ENCODE measurements around the gene KCNH8.
"Not testable (repeated sequence)": the region's sequence is repeated elsewhere in the genome, so short reads cannot be mapped to it uniquely, and the experiment has no call there.

The KCNH8 gene

DNA sequence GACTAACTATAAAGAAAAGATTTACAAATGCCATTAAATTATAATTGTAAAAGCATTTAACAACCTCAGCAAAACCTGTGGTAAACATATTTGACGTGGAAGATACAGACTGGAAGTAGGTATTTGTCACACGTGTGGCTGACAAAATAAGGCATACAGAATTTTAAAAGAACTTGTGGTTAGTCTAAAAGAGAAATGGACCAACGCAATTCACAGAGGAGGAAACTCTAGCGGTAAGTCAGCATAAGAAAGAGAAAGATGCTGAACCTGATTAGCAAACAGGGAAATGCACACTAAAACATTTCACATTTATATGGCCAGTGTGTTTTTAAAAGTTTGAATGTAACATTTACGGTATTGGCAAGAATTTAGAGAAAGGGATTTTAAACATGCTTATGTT, 35.3 kb downstream of the KCNH8 start:
- DNase-seq: no peak

DNA sequence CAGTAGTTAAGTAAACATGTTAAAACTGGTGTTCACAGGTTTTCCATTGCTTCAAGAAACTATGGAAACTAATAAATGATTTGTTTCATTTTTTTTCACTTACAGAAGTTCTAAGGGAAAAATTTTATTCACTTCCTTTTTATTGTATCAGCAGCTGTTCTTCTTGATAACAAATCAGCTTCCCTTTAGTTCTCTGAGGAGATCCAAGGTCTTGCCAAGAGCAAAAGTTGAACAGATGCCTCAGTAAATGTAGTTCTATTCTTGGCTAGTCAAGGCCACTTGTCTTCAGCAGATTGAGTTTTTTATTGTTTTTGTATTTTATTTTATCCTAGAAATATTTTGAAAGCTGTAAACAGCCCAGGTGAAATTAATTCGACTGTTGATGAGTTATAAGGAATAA, 41.8 kb downstream of the KCNH8 start:
- no peak for DNase-seq

DNA sequence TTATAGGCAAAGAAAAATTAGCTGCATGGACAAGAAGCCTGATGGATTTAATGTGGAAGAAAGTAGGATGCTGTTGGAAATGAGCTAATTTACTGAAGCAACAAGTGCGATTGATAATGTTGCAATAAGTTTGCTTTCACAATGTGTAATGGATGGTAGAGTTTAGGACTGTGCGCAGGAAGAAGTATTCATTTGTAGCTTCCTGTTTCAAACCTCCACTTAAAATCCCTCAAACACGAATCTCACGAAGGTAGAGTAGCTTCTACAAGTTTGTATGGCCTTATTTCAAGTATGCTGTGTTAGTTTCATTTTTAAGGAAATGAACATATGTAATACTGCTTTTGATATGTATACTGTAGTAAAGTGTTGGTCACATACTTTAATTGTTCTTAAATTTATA, 42.3 kb downstream of the KCNH8 start:
- DNase-seq: no peak

DNA sequence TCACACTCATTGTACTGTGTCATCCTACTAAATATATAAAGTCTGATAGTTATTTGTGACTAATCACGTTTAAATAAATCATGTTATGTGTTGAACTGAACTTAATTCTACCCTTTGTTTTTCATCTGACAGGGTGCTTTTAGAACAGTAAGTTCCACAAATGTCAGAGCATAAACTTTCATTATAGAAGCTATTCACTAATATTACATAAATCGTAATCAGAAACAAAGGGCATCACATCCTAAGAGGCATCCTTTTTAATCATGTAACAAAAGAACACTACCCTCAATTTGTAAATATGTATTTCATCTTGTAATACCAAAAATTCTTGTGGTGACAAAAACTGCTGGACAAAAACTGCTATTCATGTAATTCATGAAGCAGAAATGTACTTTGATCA, 50.8 kb downstream of the KCNH8 start:
- DNase-seq: no peak

DNA sequence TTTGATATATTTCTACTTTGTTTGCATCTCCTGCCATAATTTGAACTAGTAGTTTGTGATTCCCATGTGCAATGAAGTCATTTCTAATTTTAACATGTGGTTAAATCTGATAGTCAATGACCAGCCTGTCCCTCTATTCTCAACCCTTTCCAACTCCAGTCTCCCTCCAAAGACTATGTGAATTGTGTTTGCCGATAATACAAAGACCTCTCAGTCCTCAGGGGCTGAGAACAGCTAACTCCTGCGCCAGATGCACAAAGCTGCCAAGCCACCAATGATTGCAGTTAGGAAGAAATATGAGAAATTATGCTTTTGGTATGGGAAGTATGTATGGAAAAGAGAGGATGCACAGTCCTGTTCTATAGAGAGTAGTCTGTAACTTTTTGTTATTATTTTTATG, 54.0 kb downstream of the KCNH8 start:
- DNase-seq: no peak

DNA sequence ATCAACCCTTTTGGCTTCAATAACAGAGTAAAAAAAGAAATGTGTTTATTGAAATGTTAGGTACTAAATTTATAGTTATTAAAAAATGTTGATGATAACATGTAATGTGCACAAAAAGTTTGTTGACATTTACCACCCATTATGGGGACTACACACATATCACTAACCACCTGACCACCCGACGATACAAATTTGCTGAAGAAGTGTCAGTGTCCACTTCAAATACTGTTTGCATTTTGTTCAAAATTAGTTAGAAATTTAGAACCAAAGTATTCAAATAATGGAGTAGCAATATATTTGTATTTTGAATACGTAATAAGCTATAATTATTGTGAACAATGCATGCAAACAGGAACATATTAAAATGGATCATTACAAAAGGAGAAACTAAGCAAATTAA, 54.4 kb downstream of the KCNH8 start:
- no peak for DNase-seq

DNA sequence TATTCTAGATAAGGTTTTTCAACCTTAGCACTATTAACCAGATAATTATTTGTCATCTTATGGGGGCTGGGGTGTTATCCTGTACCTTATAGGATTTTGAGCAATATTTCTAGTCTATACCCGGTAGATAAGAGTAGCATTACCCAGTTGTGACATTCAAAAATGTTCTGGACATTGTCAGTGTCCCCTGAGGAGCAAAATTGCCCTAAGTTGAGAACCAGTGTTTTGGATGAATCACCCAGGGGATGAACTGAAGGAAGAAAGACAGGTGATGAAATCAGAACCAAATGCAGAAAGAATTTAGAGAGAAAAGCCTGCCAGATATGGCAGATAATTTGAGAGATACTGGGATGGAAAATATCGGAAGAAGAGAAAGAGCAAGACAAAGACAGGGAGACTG, 58.2 kb downstream of the KCNH8 start:
- DNase-seq: no peak

DNA sequence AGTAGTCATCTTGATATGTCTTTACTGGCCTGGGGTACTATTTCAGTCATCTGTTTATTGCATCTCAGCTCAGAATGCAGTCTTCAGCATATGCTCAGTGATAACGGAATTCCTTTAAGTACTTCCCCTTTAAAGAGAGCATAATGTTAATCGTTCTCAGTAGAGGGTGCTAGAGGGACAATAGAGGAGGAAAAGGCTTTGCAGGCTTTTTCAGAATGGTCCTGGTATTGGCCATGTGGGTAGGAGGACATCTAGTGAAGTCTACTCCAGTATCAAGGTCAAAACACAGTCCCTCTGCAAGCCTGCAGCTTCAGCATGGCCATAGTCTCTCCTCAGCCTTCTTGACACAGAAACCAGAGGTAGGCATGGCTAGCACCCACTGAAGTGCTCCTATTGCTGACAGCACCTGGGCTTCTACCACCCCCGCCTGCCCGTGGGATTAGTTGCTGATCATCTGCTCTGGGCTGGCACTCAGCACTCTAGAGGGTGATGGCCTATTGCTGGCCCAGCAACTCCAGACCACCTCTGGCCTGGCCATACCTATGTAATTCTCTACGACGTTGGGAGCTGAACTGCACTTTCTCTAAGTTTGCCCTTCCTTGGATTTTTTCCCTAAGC, 65.4 kb downstream of the KCNH8 start:
- DNase-seq: no peak

DNA sequence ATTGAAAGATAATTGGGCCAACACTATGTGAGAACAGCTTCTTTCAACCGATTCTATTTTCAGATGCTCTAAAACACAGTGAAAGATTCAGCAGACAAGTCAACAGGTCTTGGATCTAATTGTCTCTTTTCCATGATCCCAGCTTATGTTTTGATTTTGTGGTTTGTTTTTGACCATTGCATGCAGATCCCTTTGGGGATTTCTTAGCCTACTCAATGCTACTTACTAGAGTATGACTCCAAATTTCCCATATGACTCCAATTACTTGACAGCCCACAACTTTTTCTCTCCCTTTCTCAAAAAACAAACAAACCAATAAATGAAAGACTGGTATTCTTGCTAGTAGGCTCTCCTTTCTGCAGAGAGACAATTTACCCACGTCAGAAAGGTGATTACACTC, 67.1 kb downstream of the KCNH8 start:
- no peak for DNase-seq

DNA sequence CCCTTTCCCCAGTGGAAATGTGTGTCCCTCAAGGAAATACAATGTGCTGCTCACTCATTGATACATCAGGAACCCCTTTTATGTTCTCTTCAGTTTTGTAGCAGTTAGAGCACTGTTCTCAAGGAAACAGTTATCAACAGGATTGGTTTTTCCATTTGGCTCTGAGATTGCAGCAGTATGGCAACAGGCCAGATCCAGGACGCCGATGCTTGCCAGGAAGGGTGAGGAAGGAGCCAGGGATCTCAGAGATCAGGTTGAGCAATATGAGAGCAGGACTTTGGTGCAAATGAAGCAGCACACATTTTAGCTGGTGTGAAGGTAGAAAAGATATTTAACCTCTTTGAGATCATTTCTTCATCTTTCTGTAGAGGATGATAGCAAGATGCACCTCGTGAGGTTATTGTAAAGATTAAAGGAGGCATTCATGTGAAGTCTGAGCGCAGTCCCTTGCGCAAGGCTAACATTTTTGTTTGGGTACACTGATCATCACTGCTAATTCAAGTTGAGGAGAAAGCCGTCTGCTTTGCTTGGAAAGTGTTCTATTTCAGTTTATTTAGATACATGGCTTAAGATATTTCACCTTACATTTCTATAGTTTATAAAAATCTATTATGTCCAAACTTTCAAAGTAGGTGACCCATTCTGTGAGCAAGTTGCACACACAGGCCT, 68.5 kb downstream of the KCNH8 start:
- no peak for DNase-seq

DNA sequence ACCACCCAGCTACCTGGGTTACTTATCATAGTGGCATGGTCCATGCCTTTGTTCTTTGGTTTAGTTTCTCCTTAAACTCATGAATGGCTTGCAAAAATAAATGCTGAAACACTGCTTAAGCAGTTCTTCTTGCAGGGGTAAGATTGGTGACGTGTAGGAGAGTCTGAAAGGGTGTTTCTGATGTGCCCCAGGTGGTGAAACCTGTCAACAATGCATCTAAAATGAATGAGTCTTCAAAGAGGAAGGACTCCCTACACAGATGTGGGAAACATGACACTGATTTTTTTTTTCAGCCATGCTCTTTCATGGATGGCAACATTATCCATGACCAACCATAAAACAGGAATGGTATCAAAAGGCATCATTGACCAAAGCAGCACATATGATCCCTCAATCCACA, 72.0 kb downstream of the KCNH8 start:
- DNase-seq: no peak

DNA sequence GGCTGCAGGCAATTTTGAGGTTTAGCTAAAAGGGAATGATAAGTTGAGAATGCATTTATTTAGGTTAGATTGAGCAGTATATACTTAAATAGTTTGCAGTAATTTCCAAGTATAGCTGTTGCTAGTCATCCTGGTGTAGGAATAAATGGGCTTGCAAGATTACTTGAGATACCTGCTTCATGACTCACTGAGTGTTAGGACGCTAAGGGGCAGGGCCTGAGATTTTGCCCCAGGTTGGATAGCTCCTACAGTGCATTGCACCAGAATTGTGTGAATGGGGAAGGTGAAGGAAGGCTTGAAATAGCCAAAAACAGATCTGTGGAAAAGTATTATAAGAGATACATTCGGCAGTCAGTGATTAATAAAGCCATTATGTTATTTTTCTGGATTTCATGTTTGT, 72.8 kb downstream of the KCNH8 start:
- no peak for DNase-seq

DNA sequence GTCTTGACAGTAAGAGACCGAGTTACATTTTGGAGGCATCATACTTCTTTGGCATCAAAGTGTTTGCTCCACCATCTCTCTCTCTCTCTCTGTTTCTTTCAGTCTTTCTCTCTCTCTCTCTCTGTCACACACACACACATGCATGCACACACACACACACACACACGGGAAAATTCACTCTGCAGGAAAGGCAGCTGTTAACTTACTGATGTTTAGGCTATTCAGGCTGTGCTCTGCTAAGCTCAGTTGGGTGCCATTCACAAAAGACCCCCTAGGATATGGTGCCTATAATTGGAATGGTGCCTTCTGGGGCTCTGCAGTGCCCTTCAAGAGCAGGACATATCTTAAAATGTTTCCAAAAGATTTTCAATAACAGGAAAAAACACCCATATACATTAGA, 78.2 kb downstream of the KCNH8 start:
- no peak for DNase-seq

DNA sequence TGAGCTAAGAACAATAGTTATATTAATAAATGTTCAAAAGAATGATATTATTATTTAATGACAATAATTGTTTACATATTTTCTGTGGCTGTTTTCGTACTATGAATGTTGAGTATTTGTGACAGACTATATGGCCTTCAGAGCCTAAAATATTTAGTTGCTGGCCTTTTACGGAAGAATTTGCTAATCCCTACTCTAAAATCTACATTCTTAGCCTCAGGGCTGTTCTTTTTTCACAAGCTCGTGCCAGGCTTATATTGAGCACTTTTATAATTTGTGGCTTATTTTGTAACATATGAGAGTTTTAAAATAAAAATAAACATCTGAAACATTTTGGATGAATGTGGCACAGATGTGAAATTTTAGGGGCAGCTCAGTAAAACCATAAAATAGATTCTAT, 79.9 kb downstream of the KCNH8 start:
- no peak for DNase-seq

DNA sequence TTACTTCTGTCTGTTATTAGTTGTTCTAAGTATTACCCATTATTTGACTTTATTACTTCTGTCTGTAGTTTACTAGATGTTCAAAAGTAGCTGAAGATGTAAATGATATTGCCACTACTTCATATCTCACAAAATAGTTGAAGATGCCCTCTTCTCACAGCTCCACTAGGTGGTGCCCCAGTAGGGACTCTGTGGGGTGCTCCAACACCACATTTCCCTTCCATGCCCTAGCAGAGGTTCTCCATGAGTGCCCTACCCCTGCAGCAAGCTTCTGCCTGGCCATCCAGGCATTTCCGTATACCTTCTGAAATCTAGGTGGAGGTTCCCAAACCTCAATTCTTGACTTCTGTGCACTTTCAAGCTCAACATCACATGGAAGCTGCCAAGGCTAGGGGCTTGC, 80.8 kb downstream of the KCNH8 start:
- no peak for DNase-seq

DNA sequence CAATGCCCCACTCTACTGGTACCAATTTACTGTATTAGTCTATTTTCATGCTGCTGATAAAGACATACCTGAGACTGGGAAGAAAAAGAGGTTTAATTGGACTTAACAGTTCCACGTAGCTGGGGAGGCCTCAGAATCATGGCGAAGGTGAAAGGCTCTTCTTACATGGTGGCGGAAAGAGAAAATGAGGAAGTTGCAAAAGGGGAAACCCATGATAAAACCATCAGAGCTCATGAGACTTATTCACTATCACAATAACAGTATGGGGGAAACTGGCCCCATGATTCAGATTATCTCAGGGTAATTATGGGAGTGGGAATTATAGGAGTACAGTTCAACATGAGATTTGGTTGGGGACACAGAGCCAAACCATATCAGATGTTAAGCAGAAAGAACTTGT, 81.6 kb downstream of the KCNH8 start:
- DNase-seq: not testable (repeated sequence)

DNA sequence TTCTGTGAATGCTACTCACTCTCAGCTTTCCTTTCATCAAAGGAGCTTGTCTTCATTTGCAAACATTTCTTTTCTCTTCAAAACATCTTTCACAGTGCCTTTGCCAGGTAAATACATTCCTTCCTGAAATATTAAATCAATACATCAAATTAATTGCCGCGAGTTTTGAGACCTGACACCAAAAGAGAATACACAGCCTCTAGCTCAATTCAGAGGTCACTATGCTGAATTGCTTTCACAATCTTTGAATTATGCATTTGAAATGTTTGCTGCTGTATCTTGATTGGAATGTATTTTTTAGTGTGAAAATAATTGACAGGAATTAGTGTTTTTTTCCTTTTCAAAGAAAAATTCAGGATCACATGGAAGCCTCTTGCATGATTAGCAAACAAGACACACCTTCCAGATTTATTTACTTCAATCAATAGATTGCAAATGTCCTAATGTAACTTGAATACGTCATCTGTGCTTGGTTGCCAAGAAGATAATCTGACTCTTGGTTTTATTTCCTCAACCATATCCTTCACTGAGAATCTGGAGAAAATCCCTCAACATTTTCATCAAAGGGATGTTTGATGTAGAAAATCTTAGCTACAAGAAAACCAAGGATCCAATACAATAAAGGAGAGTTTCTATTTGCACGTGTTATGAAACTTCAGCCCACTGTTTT, 83.6 kb downstream of the KCNH8 start:
- no peak for DNase-seq

DNA sequence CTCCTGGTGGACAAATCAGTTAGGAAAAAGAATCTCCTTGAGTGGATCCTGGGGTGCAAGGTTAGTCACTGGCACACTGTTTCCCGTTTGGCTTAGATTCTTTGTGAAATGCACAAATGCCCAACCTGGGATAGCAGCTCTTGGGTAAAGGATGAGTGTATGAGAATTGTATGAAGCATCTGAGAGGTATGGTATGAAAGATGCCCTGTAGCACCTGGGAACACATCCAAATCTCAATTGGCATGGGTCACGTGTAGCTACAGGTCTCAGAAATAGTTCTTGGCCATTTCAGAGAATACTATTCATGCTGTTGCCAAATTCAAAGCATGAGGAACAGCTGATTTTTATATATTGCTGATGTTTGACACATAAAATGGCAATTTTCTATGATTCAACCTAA, 84.3 kb downstream of the KCNH8 start:
- no peak for DNase-seq

DNA sequence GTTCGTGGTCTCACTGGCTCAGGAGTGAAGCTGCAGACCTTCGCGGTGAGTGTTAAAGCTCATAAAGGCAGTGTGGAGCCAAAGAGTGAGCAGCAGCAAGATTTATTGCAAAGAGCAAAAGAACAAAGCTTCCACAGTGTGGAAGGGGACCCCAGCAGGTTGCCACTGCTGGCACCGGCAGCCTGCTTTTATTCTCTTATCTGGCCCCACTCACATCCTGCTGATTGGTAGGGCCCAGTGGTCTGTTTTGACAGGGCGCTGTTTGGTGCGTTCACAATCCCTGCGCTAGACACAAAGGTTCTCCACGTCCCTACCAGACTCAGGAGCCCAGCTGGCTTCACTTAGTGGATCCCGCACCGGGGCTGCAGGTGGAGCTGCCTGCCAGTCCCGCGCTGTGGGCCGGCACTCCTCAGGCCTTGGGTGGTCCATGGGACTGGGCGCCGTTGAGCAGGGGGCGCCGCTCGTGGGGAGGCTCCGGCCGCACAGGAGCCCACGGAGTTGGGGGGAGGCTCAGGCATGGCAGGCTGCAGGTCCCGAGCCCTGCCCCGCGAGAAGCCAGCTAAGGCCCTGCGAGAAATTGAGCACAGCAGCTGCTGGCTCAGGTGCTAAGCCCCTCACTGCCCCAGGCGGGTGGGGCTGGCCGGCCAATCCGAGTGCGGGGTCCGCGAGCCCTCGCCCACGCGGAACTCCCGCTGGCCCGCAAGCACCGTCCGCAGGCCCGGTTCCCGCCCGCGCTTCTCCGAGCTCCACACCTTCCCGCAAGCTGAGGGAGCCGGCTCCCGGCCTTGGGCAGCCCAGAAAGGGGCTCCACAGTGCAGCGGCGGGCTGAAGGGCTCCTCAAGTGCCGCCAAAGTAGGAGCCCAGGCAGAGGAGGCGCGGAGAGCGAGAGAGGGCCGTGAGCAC, 85.8 kb downstream of the KCNH8 start:
- DNase-seq: not testable (repeated sequence)

DNA sequence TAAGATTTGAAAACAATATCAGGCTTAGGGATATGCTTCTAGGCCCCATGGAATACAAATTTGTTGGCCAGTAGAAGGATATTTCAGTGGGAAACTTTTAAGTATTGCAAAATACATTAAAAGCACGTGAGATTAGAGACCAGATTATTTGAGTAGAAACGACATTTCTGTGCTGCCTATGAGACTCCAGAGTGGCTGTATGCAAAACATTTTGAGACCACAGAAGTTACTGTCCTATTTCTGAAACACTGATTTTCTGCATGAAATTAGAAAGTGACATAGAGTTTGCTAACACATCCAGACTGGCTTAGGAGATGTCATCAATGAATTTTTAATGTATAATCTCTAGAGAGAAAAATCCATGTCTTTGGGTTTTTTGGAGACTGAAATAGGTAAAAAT, 99.8 kb downstream of the KCNH8 start:
- no peak for DNase-seq

DNA sequence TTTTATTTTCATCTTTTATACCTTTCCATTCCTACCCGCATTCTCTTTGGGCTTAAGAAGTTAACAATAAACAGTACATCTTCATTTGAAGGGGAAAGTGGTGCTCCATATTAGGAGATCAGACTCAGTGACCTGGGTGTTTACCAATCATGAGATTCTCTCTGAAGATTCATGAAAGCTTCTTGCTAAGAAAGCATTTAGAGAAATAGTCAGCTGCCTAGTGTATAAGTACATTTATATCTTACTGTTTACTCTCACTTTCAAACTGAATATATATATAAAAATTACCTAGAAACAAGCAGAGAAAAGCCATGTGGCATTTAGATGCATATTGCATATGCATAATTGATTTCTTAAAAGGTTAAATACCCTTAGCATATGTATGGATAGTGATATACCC, 100.5 kb downstream of the KCNH8 start:
- no peak for DNase-seq

DNA sequence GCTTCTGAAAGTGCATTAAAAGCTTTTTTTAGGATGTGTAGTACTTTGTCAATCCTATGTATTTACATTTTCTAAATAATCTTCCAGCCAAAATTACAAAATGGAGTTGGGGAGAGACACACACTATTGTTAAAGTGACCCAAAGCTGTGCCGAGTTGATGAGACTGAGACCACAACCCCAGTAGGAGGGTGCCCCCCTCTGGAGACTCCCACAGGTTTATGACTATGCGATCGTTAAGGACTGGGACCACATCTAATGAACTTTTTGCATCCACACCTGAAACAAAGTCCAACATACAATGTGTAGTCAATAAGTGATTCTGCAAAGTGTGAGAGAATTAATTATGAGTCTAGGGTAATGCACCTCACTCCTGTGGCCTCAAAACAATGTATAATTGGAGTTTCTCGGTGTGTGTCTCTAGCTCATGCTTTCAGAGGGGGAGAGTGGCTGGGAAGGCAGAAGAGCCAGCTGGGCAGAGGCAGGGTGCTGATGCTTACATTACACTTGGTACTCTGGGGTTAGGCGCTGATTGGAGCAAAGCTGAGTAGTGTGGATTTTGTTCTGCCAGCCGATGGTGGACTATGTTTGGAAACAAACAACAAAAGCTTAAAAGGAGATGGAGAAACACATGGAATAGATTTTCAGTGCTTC, 102.8 kb downstream of the KCNH8 start:
- no peak for DNase-seq

DNA sequence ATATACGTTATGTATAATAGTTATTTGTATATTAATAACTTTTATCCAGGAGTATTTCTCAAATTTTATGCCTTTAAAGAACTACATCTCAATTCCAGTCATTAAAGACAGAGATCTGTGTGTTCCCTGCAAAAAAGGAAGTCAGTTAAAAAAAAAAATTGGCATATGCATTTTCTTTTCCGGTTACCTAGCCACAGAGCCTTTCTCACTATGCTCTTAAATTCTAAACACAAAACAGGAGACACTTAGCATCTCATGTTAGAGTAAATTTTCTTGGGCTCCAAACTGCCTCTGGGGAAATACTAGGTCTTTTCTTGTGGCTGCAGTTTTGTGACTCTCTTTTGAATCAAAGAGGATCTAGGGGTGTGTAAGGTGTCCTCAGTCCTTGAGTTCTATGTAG, 105.9 kb downstream of the KCNH8 start:
- no peak for DNase-seq
